Caco-2 (cell line): Measurements from ENCODE around the gene LIN37. TPM values are rescaled to one million over a fixed set of nuclear protein-coding genes. Genes with fewer than 3 reads are reported as not detected.

Experiments used
- BruUV-seq: library from RNA; stranded (reverse); fragments of 400-500 nt; replicated peaks from 2 replicates; lab custom pipeline; 2021; lab: Mats Ljungman, UMichigan
- CTCF ChIA-PET: fragments of 300-600 bp; sonication (Branson Sonifier 250); formaldehyde crosslinking; loops from one replicate; lab custom pipeline; 2022; ENCODE audit warnings: antibody characterized with exemption; lab: Charles Lee
- POLR2A ChIA-PET: fragments of 300-600 bp; sonication (Branson Sonifier 250); formaldehyde crosslinking; loops from one replicate; lab custom pipeline; 2022; ENCODE audit warnings: antibody characterized with exemption; lab: Charles Lee
- DNase-seq, 2 experiments: peaks; one replicate each; pipeline versions ENCODE4 v3.0.0 to v3.0.0-alpha.2; 2020 to 2022
- H3K27me3 ChIP-seq: replicated peaks from 2 replicates; pipeline ENCODE4 v1.6.0; 2011; ENCODE audit warnings: low read length; ENCODE audit not compliant: control insufficient read depth, insufficient read depth
- H3K36me3 ChIP-seq: 2 replicates; pipeline ENCODE4 v1.5.1; 2011; ENCODE audit warnings: low read length; ENCODE audit not compliant: control insufficient read depth, insufficient read depth
- H3K4me1 ChIP-seq: fragments of 250-450 bp; sonication (Bioruptor Pico); 2 replicates; pipeline ENCODE4 v1.5.1; 2020; ENCODE audit warnings: mild to moderate bottlenecking
- H3K4me3 ChIP-seq: 2 replicates; pipeline ENCODE4 v1.5.1; 2011; ENCODE audit warnings: low read depth, mild to moderate bottlenecking, control low read depth, low read length
- H3K9me3 ChIP-seq: fragments of 250-450 bp; sonication (Bioruptor Pico); 2 replicates; pipeline ENCODE4 v1.5.1; 2020; ENCODE audit warnings: mild to moderate bottlenecking, moderate library complexity
- H3K27ac Mint-ChIP-seq: one replicate; pipeline ENCODE4 v1.8.0; 2022; ENCODE audit warnings: mixed read lengths; ENCODE audit not compliant: unreplicated experiment
- H3K27me3 Mint-ChIP-seq: one replicate; pipeline ENCODE4 v1.8.0; 2022; ENCODE audit warnings: mixed read lengths; ENCODE audit not compliant: insufficient read depth, unreplicated experiment
- H3K36me3 Mint-ChIP-seq: one replicate; pipeline ENCODE4 v1.8.0; 2022; ENCODE audit warnings: mild to moderate bottlenecking, mixed read lengths; ENCODE audit not compliant: insufficient read depth, unreplicated experiment
- H3K4me1 Mint-ChIP-seq: one replicate; pipeline ENCODE4 v1.8.0; 2022; ENCODE audit warnings: low read depth, mixed read lengths; ENCODE audit not compliant: unreplicated experiment
- H3K4me3 Mint-ChIP-seq: one replicate; pipeline ENCODE4 v1.8.0; 2022; ENCODE audit warnings: mild to moderate bottlenecking, moderate library complexity, mixed read lengths; ENCODE audit not compliant: unreplicated experiment
- H3K9me3 Mint-ChIP-seq: one replicate; pipeline ENCODE4 v1.8.0; 2022; ENCODE audit warnings: mixed read lengths; ENCODE audit not compliant: unreplicated experiment
- CTCF ChIP-seq, 2 experiments: fragments of 200-600 bp in 1 of 2; IDR thresholded peaks; 1 replicate in 1 of 2; 2 replicates in 1 of 2; pipeline versions ENCODE4 v1.5.1 to v1.8.0; 2011 to 2022; ENCODE audit warnings: antibody characterized with exemption in 1 of 2, control low read depth in 1 of 2, inconsistent platforms in 1 of 2, low read depth in 1 of 2, low read length in 1 of 2, mild to moderate bottlenecking in 1 of 2, moderate library complexity in 1 of 2; ENCODE audit not compliant: insufficient read depth in 1 of 2, severe bottlenecking in 1 of 2, unreplicated experiment in 1 of 2
- intact Hi-C: fragments of 100-400 bp; cut with micrococcal nuclease; formaldehyde crosslinking; loops from one replicate; pipeline ENCODE4 v1.10.0; 2022; ENCODE audit not compliant: unreplicated experiment
- total RNA-seq: library from RNA; stranded (reverse); gene quantifications from 2 replicates; pipeline ENCODE4 v1.2.3, GENCODE V29; 2022

The LIN37 gene
- total RNA-seq, 1 experiment from 2014 or later: 10.2 TPM

GRCh38 chr19:35731353-35731752 is 17.0 kb upstream of the LIN37 start:
- POLR2A ChIA-PET: interaction anchor here (1.7 kb wide), 1 partner anchor 9 kb away, joined by 7 read pairs; no protein-coding TSS in a partner anchor
- no TSS peak for BruUV-seq
- CTCF ChIA-PET: no interaction called here
- no peak overlapping the region for H3K4me3 ChIP-seq
- H3K9me3 Mint-ChIP-seq: no peaks in the 10 kb centered on the region
- H3K36me3 ChIP-seq: peaks cover 10% of the 10 kb centered on the region
- H3K27ac Mint-ChIP-seq: no peak overlapping the region
- peak overlapping the region; percentile 12 for H3K4me3 Mint-ChIP-seq
- H3K27me3 ChIP-seq: no peaks in the 10 kb centered on the region
- H3K27me3 Mint-ChIP-seq: no peaks in the 10 kb centered on the region
- intact Hi-C loops: no loop called here
- H3K9me3 ChIP-seq: no peaks in the 10 kb centered on the region
- no peaks in the 10 kb centered on the region for H3K4me1 Mint-ChIP-seq
- DNase-seq: no peak
- TF ChIP-seq CTCF (IDR thresholded peaks at IDR 0.05; ENCODE audit: insufficient read depth in 1 of 2, low read depth in 1 of 2, low read length in 1 of 2, severe bottlenecking in 1 of 2, unreplicated experiment in 1 of 2): no peak
- peaks cover 82% of the 10 kb centered on the region for H3K36me3 Mint-ChIP-seq
- H3K4me1 ChIP-seq: no peaks in the 10 kb centered on the region

DNA sequence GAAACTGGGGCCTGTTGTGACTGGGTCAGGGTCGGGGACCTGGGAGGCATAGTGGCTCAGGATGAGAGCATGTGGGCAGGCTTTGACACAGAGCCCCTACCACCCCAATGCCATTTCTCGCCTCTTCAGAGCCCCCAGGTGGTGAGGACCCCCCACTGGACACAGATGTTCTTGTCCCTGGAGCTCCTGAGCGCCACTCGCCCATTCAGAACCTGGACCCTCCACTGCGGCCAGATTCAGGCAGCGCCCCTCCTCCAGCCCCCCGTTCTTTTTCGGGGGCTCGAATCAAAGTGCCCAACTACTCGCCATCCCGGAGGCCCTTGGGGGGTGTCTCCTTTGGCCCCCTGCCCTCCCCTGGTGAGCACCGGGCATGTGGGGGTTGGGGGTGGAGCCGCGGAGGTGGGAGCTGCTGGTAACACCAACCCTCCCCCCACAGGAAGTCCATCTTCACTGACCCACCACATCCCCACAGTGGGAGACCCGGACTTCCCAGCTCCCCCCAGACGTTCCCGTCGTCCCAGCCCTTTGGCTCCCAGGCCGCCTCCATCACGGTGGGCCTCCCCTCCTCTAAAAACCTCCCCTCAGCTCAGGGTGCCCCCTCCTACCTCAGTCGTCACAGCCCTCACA is 16.5 kb upstream of the LIN37 start:
- TSS peak; percentile 24 for BruUV-seq
- Histone ChIP-seq H3K4me3 (no peak overlapping the region), H3K36me3 (peaks cover 10% of the 10 kb centered on the region), H3K27me3 (no peaks in the 10 kb centered on the region), H3K9me3 (no peaks in the 10 kb centered on the region), H3K4me1 (no peaks in the 10 kb centered on the region)
- no peaks in the 10 kb centered on the region for H3K27me3 Mint-ChIP-seq
- intact Hi-C loops: no loop called here
- H3K9me3 Mint-ChIP-seq: no peaks in the 10 kb centered on the region
- DNase-seq: no peak
- peaks cover 82% of the 10 kb centered on the region for H3K36me3 Mint-ChIP-seq
- H3K4me1 Mint-ChIP-seq: no peaks in the 10 kb centered on the region
- H3K27ac Mint-ChIP-seq: no peak overlapping the region
- ChIA-PET POLR2A (no interaction called here), CTCF (no interaction called here)
- no peak for TF ChIP-seq CTCF (IDR thresholded peaks at IDR 0.05; ENCODE audit: insufficient read depth in 1 of 2, low read depth in 1 of 2, low read length in 1 of 2, severe bottlenecking in 1 of 2, unreplicated experiment in 1 of 2)
- H3K4me3 Mint-ChIP-seq: peak overlapping the region; percentile 12

DNA sequence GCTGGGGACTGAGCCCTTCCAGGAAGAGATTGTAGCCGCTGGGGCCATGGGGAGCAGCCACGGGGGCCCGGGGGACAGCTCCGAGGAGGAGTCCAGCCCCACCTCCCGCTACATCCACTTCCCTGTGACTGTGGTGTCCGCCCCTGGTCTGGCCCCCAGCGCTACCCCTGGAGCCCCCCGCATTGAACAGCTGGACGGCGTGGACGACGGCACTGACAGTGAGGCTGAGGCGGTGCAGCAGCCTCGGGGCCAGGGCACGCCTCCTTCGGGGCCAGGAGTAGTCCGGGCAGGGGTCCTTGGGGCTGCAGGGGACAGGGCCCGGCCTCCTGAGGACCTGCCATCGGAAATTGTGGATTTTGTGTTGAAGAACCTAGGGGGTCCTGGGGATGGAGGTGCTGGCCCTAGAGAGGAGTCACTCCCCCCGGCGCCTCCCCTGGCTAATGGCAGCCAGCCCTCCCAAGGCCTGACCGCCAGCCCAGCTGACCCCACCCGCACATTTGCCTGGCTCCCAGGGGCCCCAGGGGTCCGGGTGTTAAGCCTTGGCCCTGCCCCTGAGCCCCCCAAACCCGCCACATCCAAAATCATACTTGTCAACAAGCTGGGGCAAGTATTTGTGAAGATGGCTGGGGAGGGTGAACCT is 15.7 kb upstream of the LIN37 start:
- CTCF ChIA-PET: no interaction called here
- H3K36me3 ChIP-seq: peaks cover 12% of the 10 kb centered on the region

More for the DNA sequence above, 15.7 kb upstream of the LIN37 start:
- Mint-ChIP-seq H3K27ac (no peak overlapping the region), H3K9me3 (no peaks in the 10 kb centered on the region), H3K27me3 (no peaks in the 10 kb centered on the region), H3K4me3 (no peak overlapping the region), H3K4me1 (no peaks in the 10 kb centered on the region), H3K36me3 (peaks cover 83% of the 10 kb centered on the region)
- POLR2A ChIA-PET: no interaction called here
- no peaks in the 10 kb centered on the region for H3K4me1 ChIP-seq
- intact Hi-C loops: no loop called here
- DNase-seq: no peak
- H3K27me3 ChIP-seq: no peaks in the 10 kb centered on the region
- no peak overlapping the region for H3K4me3 ChIP-seq
- no TSS peak for BruUV-seq
- no peak for TF ChIP-seq CTCF (IDR thresholded peaks at IDR 0.05; ENCODE audit: insufficient read depth in 1 of 2, low read depth in 1 of 2, low read length in 1 of 2, severe bottlenecking in 1 of 2, unreplicated experiment in 1 of 2)
- no peaks in the 10 kb centered on the region for H3K9me3 ChIP-seq
